COLO829 (cell line): Measurements from ENCODE around the gene C2.
"Not testable (repeated sequence)": the region's sequence is repeated elsewhere in the genome, so short reads cannot be mapped to it uniquely, and the experiment has no call there.

Source experiments
- DNase-seq: peaks from one replicate; pipeline ENCODE4 v3.0.0; 2012; ENCODE audit warnings: low spot score

C2 gene

DNA sequence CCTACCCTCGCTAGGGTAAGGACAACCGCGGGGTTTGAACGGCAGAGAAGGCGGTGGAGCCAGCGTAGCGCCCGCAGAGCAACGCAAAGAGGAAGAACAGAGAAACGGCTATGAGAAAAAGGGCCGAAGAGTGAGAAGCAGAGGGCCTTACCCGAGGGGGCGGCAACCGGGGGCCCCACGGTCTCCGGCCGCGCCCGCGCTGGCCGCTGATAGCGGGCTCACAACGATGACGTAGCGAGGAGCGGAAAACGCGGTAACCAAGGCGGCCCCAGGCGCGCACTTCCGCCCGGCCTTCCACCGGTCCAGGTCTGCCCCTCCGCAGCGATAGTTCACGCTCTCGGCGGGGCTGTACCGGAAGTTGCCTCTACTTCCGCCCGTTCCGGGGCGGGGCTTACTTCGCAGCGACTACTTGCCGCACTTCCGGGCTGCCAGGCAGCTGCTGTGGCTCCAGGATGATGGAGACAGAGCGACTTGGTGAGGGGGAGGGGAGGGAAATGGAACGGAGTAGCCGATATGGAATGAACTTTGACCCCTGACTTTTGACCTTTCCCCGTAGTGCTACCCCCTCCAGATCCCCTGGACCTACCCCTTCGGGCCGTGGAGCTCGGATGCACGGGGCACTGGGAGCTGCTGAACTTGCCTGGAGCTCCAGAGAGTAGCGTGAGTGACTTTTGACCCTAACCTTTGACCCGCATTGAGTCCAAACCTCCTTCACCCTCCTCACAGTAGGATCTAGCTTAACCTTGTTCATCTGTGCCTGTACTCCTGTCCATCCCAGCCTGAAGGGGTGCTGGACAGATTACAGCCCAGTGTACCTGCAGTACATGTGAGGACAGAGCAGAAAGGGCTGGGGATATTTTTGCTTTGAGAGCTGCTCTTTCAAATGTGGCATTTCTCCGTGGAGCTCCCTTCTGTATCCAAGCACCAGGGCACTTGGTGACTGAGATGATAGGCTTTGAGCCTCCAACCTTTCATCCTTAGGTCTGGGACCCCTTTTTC is 31.5 kb downstream of the C2 start, which contains the start of the genes NELFE and SKIC2:
Gene NELFE, minus strand, starts transcription at position 231 of the 999 bp plus-strand sequence. CDS start 525 bp downstream, outside the sequence.
Gene SKIC2, plus strand, starts transcription at position 435 of the 999 bp plus-strand sequence. Its CDS starts 18 bp downstream, at position 453.
- peak; percentile 100 for DNase-seq

GRCh38 chr6:31961616-31962015 is 34.1 kb downstream of the C2 start:
- no peak for DNase-seq

- DNase-seq, result no peak
Measured at GRCh38 chr6:31963921-31964320, 36.4 kb downstream of the C2 start.

GRCh38 chr6:31965700-31966099 is 38.2 kb downstream of the C2 start:
- no peak for DNase-seq

DNA sequence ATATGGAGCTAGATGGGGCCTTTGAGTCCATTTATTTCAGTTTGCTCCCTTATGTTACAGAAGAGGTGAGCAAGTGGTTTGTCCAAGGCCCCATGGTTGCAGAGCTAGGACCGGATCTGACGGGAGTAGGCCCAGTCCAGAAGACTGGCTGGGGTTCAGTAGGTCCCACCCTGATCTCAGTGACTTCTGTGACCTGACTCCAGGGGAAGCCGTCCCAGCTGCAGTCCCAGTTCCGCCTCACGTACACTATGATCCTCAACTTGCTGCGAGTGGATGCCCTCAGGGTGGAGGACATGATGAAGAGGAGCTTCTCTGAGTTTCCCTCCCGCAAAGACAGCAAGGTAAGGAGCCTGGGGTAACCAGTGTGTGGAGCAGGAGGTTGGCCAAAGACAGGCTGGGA is 39.0 kb downstream of the C2 start:
- no peak for DNase-seq

GRCh38 chr6:31966997-31967925 is 39.7 kb downstream of the C2 start:
- no peak for DNase-seq

DNA sequence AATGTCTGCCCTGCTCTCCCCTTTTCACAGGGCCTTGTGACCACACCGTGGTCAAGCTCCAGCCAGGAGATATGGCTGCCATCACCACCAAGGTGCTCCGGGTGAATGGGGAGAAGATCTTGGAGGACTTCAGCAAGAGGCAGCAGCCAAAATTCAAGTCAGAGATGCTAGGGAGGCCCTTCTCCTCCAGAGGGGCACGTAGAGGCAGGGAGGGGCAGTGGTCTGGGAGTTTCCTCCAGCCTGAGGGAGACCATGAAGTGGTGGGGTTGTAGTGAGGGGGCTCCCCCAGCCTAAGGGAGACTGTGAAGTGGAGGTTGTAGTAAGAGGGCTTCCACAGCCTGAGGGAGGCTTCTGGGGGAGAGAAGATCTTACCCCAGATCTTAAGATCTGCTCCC is 40.4 kb downstream of the C2 start:
- no peak for DNase-seq

DNA sequence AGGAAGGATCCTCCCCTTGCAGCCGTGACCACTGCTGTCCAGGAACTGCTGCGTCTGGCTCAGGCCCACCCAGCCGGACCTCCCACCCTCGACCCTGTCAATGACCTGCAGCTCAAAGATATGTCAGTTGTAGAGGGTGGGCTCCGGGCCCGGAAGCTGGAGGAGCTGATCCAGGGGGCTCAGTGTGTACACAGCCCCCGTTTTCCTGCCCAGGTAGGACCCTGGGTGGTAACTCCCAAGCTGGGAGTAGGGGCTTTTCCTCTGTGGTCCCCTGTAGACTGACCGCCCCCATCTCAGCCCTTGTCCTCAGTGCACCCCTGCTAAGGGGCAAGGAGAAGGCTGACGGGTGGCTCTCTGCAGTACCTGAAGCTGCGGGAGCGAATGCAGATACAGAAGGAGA is 40.8 kb downstream of the C2 start:
- no peak for DNase-seq

DNA sequence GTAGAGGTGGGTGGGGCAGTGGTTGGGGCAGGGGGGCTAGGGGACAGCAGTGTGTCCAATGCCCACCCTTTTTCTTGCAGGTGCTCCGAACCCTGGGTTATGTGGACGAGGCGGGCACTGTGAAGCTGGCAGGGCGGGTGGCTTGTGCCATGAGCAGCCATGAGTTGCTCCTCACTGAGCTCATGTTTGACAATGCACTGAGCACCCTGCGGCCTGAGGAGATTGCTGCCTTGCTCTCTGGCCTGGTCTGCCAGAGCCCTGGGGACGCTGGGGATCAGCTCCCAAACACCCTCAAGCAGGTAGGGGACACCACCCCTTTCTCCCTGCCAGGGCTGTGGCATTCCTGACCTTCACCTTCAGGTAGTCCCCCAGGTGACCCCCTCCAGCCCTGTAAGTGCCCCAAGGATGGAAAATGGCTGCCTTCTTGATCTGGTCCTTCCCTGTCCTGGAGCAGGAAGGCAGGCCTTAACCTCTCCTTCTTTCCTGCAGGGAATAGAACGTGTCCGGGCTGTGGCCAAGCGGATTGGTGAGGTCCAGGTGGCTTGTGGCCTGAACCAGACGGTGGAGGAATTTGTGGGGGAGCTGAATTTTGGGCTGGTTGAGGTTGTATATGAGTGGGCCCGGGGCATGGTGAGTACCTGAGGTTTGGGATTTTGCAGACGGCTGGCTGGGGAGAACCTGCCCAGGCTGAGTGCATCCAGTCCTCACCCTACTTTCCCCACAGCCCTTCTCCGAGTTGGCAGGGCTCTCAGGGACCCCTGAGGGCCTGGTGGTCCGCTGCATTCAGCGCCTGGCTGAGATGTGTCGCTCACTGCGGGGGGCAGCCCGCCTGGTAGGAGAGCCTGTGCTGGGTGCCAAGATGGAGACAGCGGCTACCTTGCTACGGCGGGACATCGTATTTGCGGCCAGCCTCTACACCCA is 41.5 kb downstream of the C2 start:
- DNase-seq, result no peak

DNA sequence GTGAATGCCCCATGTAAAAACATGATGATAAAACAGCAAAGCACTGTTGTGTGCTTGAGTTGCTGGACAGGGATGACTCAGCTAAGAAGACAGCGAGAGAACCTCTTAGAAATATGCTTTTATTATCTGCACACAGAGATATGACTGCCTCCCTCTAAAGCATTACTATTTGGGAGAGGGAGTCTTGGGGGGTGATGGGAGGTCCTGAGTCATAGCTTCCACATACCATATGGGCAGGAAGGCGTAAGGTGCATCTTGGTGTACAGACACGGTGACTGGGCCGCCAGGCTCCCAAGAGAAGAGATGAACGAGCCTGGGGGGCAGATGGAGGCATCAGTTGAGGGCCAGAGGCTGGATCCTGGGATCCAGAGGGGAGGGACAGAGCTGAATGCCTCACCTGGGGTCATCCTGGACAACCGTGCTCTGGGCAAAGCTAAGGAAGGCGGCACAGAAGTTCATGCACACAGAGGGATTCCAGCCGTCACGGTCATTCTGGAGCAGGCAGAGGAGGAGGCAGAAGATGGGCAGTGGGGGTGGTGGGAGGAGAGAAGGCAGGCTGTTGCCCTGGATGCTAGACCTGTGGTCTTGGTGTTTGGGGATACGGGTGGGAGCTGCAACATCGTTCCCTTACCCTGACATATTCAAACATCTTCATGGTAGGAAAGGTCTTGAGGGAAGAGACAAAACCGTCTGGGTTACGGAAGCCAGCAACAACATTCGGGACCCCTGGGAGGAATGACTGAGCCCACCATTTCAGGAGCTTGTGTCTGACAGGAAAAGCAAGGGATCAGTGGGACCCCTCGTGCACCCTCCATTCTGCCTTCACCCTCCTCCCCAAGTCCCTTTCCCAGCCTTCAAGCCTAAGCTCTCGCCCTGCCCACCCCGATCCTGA is 42.4 kb downstream of the C2 start:
- no peak for DNase-seq

- DNase-seq, result no peak
Measured at GRCh38 chr6:31970604-31971271, 43.2 kb downstream of the C2 start.

GRCh38 chr6:31971279-31971992 is 43.9 kb downstream of the C2 start:
- no peak for DNase-seq

DNA sequence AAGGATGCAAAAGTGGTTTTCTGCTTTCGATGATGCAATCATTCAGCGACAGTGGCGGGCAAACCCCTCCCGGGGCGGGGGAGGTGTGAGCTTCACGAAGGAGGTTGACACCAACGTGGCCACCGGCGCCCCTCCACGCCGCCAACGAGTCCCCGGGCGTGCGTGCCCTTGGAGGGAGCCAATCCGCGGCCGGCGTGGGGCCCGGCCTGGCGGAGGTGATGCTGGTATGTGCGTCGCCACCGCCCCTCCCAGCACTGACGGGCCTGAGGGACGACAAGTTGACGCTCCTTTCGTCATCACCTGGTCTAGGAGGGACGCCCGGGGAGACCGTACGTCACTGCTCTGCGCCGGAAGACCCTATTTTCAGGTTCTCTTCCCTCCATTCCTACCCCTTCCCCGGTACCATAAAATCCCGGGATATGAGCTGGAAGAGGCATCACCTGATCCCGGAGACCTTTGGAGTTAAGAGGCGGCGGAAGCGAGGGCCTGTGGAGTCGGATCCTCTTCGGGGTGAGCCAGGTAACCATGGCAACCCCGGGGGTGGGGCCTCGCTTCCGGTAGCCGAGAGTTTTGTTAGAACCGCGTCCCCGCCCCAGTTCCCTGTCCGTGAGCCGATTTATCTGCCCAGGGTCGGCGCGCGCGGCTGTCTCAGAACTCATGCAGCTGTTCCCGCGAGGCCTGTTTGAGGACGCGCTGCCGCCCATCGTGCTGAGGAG is 44.6 kb downstream of the C2 start, which contains the start of gene DXO:
Gene DXO, minus strand, starts transcription at position 146 of the 716 bp plus-strand sequence. CDS start 463 bp downstream, outside the sequence.
- peak; percentile 99 for DNase-seq

DNA sequence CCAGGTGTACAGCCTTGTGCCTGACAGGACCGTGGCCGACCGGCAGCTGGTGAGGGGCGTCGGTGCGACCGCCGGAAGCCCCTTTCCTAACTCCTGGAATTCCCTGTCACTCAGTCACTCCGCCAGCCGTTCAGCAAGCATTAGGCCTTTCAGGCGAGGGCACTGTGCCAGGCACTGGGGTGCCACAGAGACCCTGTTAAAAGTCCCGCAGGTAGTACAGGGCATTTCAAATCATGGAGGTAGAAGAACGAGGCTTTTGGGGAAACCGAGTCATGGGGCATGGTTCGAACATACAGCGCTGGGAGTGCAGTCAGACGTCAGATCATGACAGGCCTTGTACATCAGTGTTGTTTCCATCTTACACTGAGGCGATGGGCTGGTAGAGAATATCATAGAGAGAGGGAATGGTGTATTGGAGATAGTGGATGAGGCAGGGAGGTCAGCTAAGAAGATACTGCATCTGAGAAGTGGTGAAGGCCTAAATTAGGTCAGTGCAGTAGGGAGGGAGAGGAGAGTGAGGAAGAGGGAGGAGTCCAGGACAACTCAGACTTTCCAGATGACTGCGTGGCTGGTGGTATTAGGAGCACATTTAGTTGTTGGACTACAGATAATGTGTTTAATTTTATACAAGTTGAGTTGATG is 45.3 kb downstream of the C2 start:
- no peak for DNase-seq

- not testable (repeated sequence) for DNase-seq
Measured at GRCh38 chr6:31976065-31976464, 48.5 kb downstream of the C2 start.

DNA sequence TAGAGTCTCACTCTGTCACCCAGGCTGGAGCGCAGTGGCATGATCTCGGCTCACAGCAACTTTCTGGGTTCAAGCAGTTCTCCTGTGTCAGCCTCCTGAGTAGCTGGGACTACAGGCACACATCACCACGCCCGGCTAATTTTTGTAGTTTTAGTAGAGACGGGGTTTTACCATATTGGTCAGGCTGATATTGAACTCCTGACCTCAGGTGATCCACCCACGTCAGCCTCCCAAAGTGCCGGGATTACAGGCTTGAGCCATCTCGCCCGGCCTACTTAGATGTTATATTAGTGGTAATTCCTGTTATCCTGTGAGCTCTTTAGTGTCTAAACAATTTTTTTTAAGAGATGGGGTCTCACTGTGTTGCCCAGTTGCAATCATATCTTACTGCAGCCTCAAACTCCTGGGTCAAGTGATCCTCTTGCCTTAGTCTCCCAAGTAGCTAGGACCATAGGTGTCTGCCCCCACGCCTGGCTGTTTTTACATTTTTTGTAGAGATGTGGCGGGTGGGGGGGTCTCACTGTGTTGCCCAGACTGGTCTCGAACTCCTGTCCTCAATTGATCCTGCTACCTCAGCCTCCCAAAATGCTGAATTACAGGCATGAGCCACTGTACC is 50.4 kb downstream of the C2 start:
- DNase-seq, result no peak

DNA sequence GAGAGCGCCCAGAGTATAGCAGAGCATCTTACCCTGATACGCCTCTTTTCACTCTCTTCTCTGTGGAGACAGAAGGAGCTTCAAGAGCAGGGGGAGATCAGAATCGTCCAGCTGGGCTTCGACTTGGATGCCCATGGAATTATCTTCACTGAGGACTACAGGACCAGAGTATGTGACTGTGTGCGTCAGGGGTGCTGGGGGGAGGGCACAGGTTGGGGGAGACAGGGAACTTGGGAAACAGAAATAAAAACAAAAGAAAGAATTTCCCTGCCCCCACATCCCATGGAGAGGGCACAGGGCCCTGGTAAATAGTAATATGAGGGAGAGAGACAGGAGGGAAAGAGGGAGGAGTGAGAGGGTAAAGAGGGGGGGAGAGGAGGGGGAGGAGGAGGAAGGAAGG is 51.3 kb downstream of the C2 start:
- DNase-seq, result no peak
